ENCODE measurements around the gene ELOVL6.

Gene ELOVL6

GRCh38 chr4:110135076-110135475 is 63.3 kb downstream of the ELOVL6 start:
- H3K56ac ChIP-seq (ENCODE audit: low read length), result no peak overlapping the region
- H4K8ac ChIP-seq (ENCODE audit: low read depth, low read length), result no peak overlapping the region
- H3K27me3 ChIP-seq (ENCODE audit: insufficient read depth, low read length, poor library complexity), result no peaks in the 10 kb centered on the region
- no peak overlapping the region for H4K5ac ChIP-seq (ENCODE audit: low read length)
- peak; percentile 33 for DNase-seq
- H3K4me3 ChIP-seq (ENCODE audit: low read length), result no peak overlapping the region
- no CpG with 5 or more reads among the region's 2 CpGs for WGBS (ENCODE audit: extremely low coverage, insufficient coverage, low lambda C conversion rate)
- no peak overlapping the region for H3K27ac ChIP-seq (ENCODE audit: low read depth, low read length)
- peak overlapping the region; percentile 2 for H3K4me2 ChIP-seq (ENCODE audit: low read length)
- peaks cover 7% of the 10 kb centered on the region for H3K79me2 ChIP-seq (ENCODE audit: control insufficient read depth, insufficient read depth, low read length)
- no peak overlapping the region for H2BK5ac ChIP-seq (ENCODE audit: low read length)
- no peak overlapping the region for H2BK120ac ChIP-seq (ENCODE audit: low read depth, low read length)
- H3K9ac ChIP-seq (ENCODE audit: low read length), result no peak overlapping the region
- peaks cover 11% of the 10 kb centered on the region for H3K4me1 ChIP-seq (ENCODE audit: control insufficient read depth, low read depth, low read length)
- H3K79me1 ChIP-seq (ENCODE audit: low read length), result peaks cover 16% of the 10 kb centered on the region
- no peak overlapping the region for H2AK5ac ChIP-seq (ENCODE audit: low read length)
- H3K4ac ChIP-seq (ENCODE audit: low read depth, low read length), result no peak overlapping the region
- H3K23ac ChIP-seq (ENCODE audit: low read length), result no peak overlapping the region
- peak overlapping the region; percentile 20 for H3K18ac ChIP-seq (ENCODE audit: low read length)
- H2BK15ac ChIP-seq (replicated peaks; ENCODE audit: low read depth), result no peak overlapping the region
- H3K36me3 ChIP-seq (ENCODE audit: control insufficient read depth, insufficient read depth, low read length), result no peaks in the 10 kb centered on the region

- H4K5ac ChIP-seq (ENCODE audit: low read length), result no peak overlapping the region
- DNase-seq, result no peak
- H3K23ac ChIP-seq (ENCODE audit: low read length), result no peak overlapping the region
- no peak overlapping the region for H2AK5ac ChIP-seq (ENCODE audit: low read length)
- H3K27me3 ChIP-seq (ENCODE audit: insufficient read depth, low read length, poor library complexity), result no peaks in the 10 kb centered on the region
- H3K9ac ChIP-seq (ENCODE audit: low read length), result no peak overlapping the region
- no peak overlapping the region for H3K4me2 ChIP-seq (ENCODE audit: low read length)
- WGBS (ENCODE audit: extremely low coverage, insufficient coverage, low lambda C conversion rate), result no CpG with 5 or more reads among the region's 3 CpGs
- no peak overlapping the region for H3K18ac ChIP-seq (ENCODE audit: low read length)
- no peak overlapping the region for H2BK15ac ChIP-seq (replicated peaks; ENCODE audit: low read depth)
- peaks cover 11% of the 10 kb centered on the region for H3K4me1 ChIP-seq (ENCODE audit: control insufficient read depth, low read depth, low read length)
- no peaks in the 10 kb centered on the region for H3K36me3 ChIP-seq (ENCODE audit: control insufficient read depth, insufficient read depth, low read length)
- H3K4me3 ChIP-seq (ENCODE audit: low read length), result no peak overlapping the region
- H3K56ac ChIP-seq (ENCODE audit: low read length), result no peak overlapping the region
- H3K4ac ChIP-seq (ENCODE audit: low read depth, low read length), result no peak overlapping the region
- H3K27ac ChIP-seq (ENCODE audit: low read depth, low read length), result no peak overlapping the region
- peaks cover 6% of the 10 kb centered on the region for H3K79me2 ChIP-seq (ENCODE audit: control insufficient read depth, insufficient read depth, low read length)
- no peak overlapping the region for H2BK5ac ChIP-seq (ENCODE audit: low read length)
- H3K79me1 ChIP-seq (ENCODE audit: low read length), result peaks cover 16% of the 10 kb centered on the region
- H2BK120ac ChIP-seq (ENCODE audit: low read depth, low read length), result no peak overlapping the region
- H4K8ac ChIP-seq (ENCODE audit: low read depth, low read length), result no peak overlapping the region
Measured at GRCh38 chr4:110134269-110134869, 64.0 kb downstream of the ELOVL6 start.

- DNase-seq, result peak; percentile 82
- no peak overlapping the region for H3K4me2 ChIP-seq (ENCODE audit: low read length)
- H3K9ac ChIP-seq (ENCODE audit: low read length), result no peak overlapping the region
- H3K79me2 ChIP-seq (ENCODE audit: control insufficient read depth, insufficient read depth, low read length), result peaks cover 8% of the 10 kb centered on the region
- no peak overlapping the region for H2BK15ac ChIP-seq (replicated peaks; ENCODE audit: low read depth)
- no peak overlapping the region for H3K27ac ChIP-seq (ENCODE audit: low read depth, low read length)
- no peak overlapping the region for H2AK5ac ChIP-seq (ENCODE audit: low read length)
- no peak overlapping the region for H3K4ac ChIP-seq (ENCODE audit: low read depth, low read length)
- no peak overlapping the region for H2BK120ac ChIP-seq (ENCODE audit: low read depth, low read length)
- peaks cover 11% of the 10 kb centered on the region for H3K4me1 ChIP-seq (ENCODE audit: control insufficient read depth, low read depth, low read length)
- no CpG with 5 or more reads among the region's 6 CpGs for WGBS (ENCODE audit: extremely low coverage, insufficient coverage, low lambda C conversion rate)
- H3K27me3 ChIP-seq (ENCODE audit: insufficient read depth, low read length, poor library complexity), result no peaks in the 10 kb centered on the region
- no peaks in the 10 kb centered on the region for H3K36me3 ChIP-seq (ENCODE audit: control insufficient read depth, insufficient read depth, low read length)
- no peak overlapping the region for H2BK5ac ChIP-seq (ENCODE audit: low read length)
- no peak overlapping the region for H3K18ac ChIP-seq (ENCODE audit: low read length)
- peaks cover 21% of the 10 kb centered on the region for H3K79me1 ChIP-seq (ENCODE audit: low read length)
- no peak overlapping the region for H4K8ac ChIP-seq (ENCODE audit: low read depth, low read length)
- no peak overlapping the region for H3K4me3 ChIP-seq (ENCODE audit: low read length)
- H4K5ac ChIP-seq (ENCODE audit: low read length), result no peak overlapping the region
- no peak overlapping the region for H3K56ac ChIP-seq (ENCODE audit: low read length)
- no peak overlapping the region for H3K23ac ChIP-seq (ENCODE audit: low read length)
Measured at GRCh38 chr4:110132816-110133719, 65.3 kb downstream of the ELOVL6 start.

- H3K4me3 ChIP-seq (ENCODE audit: low read length), result no peak overlapping the region
- H3K23ac ChIP-seq (ENCODE audit: low read length), result no peak overlapping the region
- H3K79me1 ChIP-seq (ENCODE audit: low read length), result peaks cover 23% of the 10 kb centered on the region
- WGBS (ENCODE audit: extremely low coverage, insufficient coverage, low lambda C conversion rate), result no CpG with 5 or more reads among the region's 3 CpGs
- DNase-seq, result no peak
- no peak overlapping the region for H3K9ac ChIP-seq (ENCODE audit: low read length)
- H3K4ac ChIP-seq (ENCODE audit: low read depth, low read length), result no peak overlapping the region
- H3K79me2 ChIP-seq (ENCODE audit: control insufficient read depth, insufficient read depth, low read length), result peaks cover 10% of the 10 kb centered on the region
- H3K27ac ChIP-seq (ENCODE audit: low read depth, low read length), result no peak overlapping the region
- peaks cover 11% of the 10 kb centered on the region for H3K4me1 ChIP-seq (ENCODE audit: control insufficient read depth, low read depth, low read length)
- no peak overlapping the region for H2BK15ac ChIP-seq (replicated peaks; ENCODE audit: low read depth)
- H4K5ac ChIP-seq (ENCODE audit: low read length), result no peak overlapping the region
- H2BK120ac ChIP-seq (ENCODE audit: low read depth, low read length), result no peak overlapping the region
- H3K18ac ChIP-seq (ENCODE audit: low read length), result no peak overlapping the region
- H3K27me3 ChIP-seq (ENCODE audit: insufficient read depth, low read length, poor library complexity), result no peaks in the 10 kb centered on the region
- no peak overlapping the region for H4K8ac ChIP-seq (ENCODE audit: low read depth, low read length)
- no peak overlapping the region for H2AK5ac ChIP-seq (ENCODE audit: low read length)
- no peak overlapping the region for H3K56ac ChIP-seq (ENCODE audit: low read length)
- no peak overlapping the region for H3K4me2 ChIP-seq (ENCODE audit: low read length)
- no peak overlapping the region for H2BK5ac ChIP-seq (ENCODE audit: low read length)
- no peaks in the 10 kb centered on the region for H3K36me3 ChIP-seq (ENCODE audit: control insufficient read depth, insufficient read depth, low read length)
Measured at GRCh38 chr4:110131916-110132315, 66.5 kb downstream of the ELOVL6 start.

GRCh38 chr4:110130576-110131358 is 67.6 kb downstream of the ELOVL6 start:
- Histone ChIP-seq H4K5ac (ENCODE audit: low read length) (no peak overlapping the region), H2BK120ac (ENCODE audit: low read depth, low read length) (no peak overlapping the region), H3K4ac (ENCODE audit: low read depth, low read length) (no peak overlapping the region), H2AK5ac (ENCODE audit: low read length) (no peak overlapping the region), H4K8ac (ENCODE audit: low read depth, low read length) (no peak overlapping the region), H2BK15ac (replicated peaks; ENCODE audit: low read depth) (no peak overlapping the region), H3K9ac (ENCODE audit: low read length) (no peak overlapping the region), H3K4me2 (ENCODE audit: low read length) (no peak overlapping the region), H3K36me3 (ENCODE audit: control insufficient read depth, insufficient read depth, low read length) (no peaks in the 10 kb centered on the region), H2BK5ac (ENCODE audit: low read length) (no peak overlapping the region), H3K56ac (ENCODE audit: low read length) (no peak overlapping the region), H3K18ac (ENCODE audit: low read length) (no peak overlapping the region), H3K27ac (ENCODE audit: low read depth, low read length) (no peak overlapping the region), H3K4me1 (ENCODE audit: control insufficient read depth, low read depth, low read length) (peaks cover 11% of the 10 kb centered on the region), H3K4me3 (ENCODE audit: low read length) (no peak overlapping the region), H3K79me2 (ENCODE audit: control insufficient read depth, insufficient read depth, low read length) (peaks cover 10% of the 10 kb centered on the region), H3K79me1 (ENCODE audit: low read length) (peaks cover 24% of the 10 kb centered on the region), H3K27me3 (ENCODE audit: insufficient read depth, low read length, poor library complexity) (no peaks in the 10 kb centered on the region), H3K23ac (ENCODE audit: low read length) (no peak overlapping the region)
- DNase-seq, result no peak
- no CpG with 5 or more reads among the region's 4 CpGs for WGBS (ENCODE audit: extremely low coverage, insufficient coverage, low lambda C conversion rate)

All from mesendoderm (in vitro differentiated cells).